COLO668 (cell line): ENCODE measurements around the gene ARAP2.
A peak's percentile ranks its signal among the peaks of the same experiment; 100 is the strongest.

ENCODE experiments used
- DNase-seq: peaks from one replicate; lab custom pipeline; 2025; ENCODE audit not compliant: unreplicated experiment; lab: John Stamatoyannopoulos, UW

Gene ARAP2

GRCh38 chr4:36137336-36137735, 107.0 kb downstream of the ARAP2 start:
- no peak for DNase-seq

- DNase-seq, result no peak
Measured at GRCh38 chr4:36133658-36134057, 110.7 kb downstream of the ARAP2 start.

GRCh38 chr4:36133086-36133485, 111.2 kb downstream of the ARAP2 start:
- DNase-seq, result no peak

GRCh38 chr4:36130641-36131040, 113.7 kb downstream of the ARAP2 start:
- no peak for DNase-seq

- no peak for DNase-seq
Measured at GRCh38 chr4:36128689-36129088, 115.6 kb downstream of the ARAP2 start.

GRCh38 chr4:36123906-36124305, 120.4 kb downstream of the ARAP2 start:
- DNase-seq, result no peak

- DNase-seq, result no peak
Measured at GRCh38 chr4:36115312-36115711, 129.0 kb downstream of the ARAP2 start.

GRCh38 chr4:36111172-36111571, 133.1 kb downstream of the ARAP2 start:
- DNase-seq, result no peak

- DNase-seq, result no peak
Measured at GRCh38 chr4:36099509-36099908, 144.8 kb downstream of the ARAP2 start.

GRCh38 chr4:36094995-36095394, 149.3 kb downstream of the ARAP2 start:
- DNase-seq, result no peak

- no peak for DNase-seq
Measured at GRCh38 chr4:36091997-36092396, 152.3 kb downstream of the ARAP2 start.

- peak; percentile 38 for DNase-seq
Measured at GRCh38 chr4:36088542-36088941, 155.8 kb downstream of the ARAP2 start.

- no peak for DNase-seq
Measured at GRCh38 chr4:36086261-36086786, 158.0 kb downstream of the ARAP2 start.

GRCh38 chr4:36082817-36083216, 161.5 kb downstream of the ARAP2 start:
- DNase-seq, result no peak

GRCh38 chr4:36081185-36081584, 163.1 kb downstream of the ARAP2 start:
- no peak for DNase-seq

GRCh38 chr4:36079666-36080065, 164.6 kb downstream of the ARAP2 start:
- DNase-seq, result no peak

- DNase-seq, result no peak
Measured at GRCh38 chr4:36078319-36078718, 166.0 kb downstream of the ARAP2 start.

GRCh38 chr4:36072529-36072928, 171.8 kb downstream of the ARAP2 start:
- no peak for DNase-seq

GRCh38 chr4:36067116-36067515, 177.2 kb downstream of the ARAP2 start:
- DNase-seq, result no peak

- no peak for DNase-seq
Measured at GRCh38 chr4:36065274-36065871, 178.9 kb downstream of the ARAP2 start.

- DNase-seq, result no peak
Measured at GRCh38 chr4:36064117-36064516, 180.2 kb downstream of the ARAP2 start.

GRCh38 chr4:36056136-36056535, 188.2 kb downstream of the ARAP2 start:
- DNase-seq, result no peak

- no peak for DNase-seq
Measured at GRCh38 chr4:36054694-36055422, 189.5 kb downstream of the ARAP2 start.
